SU-DHL-6 (cell line): ENCODE results near the gene OLFML2B.
"Not testable (repeated sequence)": the region's sequence is repeated elsewhere in the genome, so short reads cannot be mapped to it uniquely, and the experiment has no call there.

Experiments used
- H2AFZ ChIP-seq: fragments of 200-600 bp; sonication (generic); 2 replicates; pipeline ENCODE4 v1.6.1; 2014; ENCODE audit warnings: low read depth, mild to moderate bottlenecking, moderate library complexity, mixed read lengths, antibody characterized with exemption, low read length; ENCODE audit not compliant: severe bottlenecking
- H3F3A ChIP-seq: fragments of 200-600 bp; shearing (Covaris generic); 2 replicates; pipeline ENCODE4 v1.6.0; 2016; ENCODE audit warnings: antibody characterized with exemption, mild to moderate bottlenecking; ENCODE audit not compliant: insufficient read depth
- H3K27ac ChIP-seq: fragments of 200-600 bp; sonication (generic); 2 replicates; pipeline ENCODE4 v1.5.1; 2016; ENCODE audit warnings: low read depth, mild to moderate bottlenecking, low read length, moderate library complexity, mixed read lengths
- H3K27me3 ChIP-seq: fragments of 200-600 bp; sonication (generic), shearing (Covaris generic); 2 replicates; pipeline ENCODE4 v1.6.0; 2014; ENCODE audit warnings: mild to moderate bottlenecking, low read length
- H3K36me3 ChIP-seq: fragments of 200-600 bp; sonication (generic); 2 replicates; pipeline ENCODE4 v1.6.1; 2014; ENCODE audit warnings: mild to moderate bottlenecking, low read length, mixed read lengths
- H3K4me2 ChIP-seq: fragments of 300-600, 200-600 bp; shearing (Covaris generic), sonication (generic); 2 replicates; pipeline ENCODE4 v1.6.0; 2014; ENCODE audit warnings: low read length, low read depth, mild to moderate bottlenecking; ENCODE audit not compliant: poor library complexity, severe bottlenecking
- H3K4me3 ChIP-seq: fragments of 200-600 bp; sonication (generic); 2 replicates; pipeline ENCODE4 v1.5.1; 2014; ENCODE audit warnings: antibody characterized with exemption, low read length, mild to moderate bottlenecking, mixed read lengths; ENCODE audit not compliant: insufficient read depth, poor library complexity, severe bottlenecking
- H3K79me2 ChIP-seq: fragments of 200-600 bp; sonication (generic); 2 replicates; pipeline ENCODE4 v1.6.1; 2014; ENCODE audit warnings: mild to moderate bottlenecking, low read length, moderate library complexity; ENCODE audit not compliant: insufficient read depth
- H3K9ac ChIP-seq: fragments of 200-600 bp; sonication (generic); 2 replicates; pipeline ENCODE4 v1.7.0; 2014; ENCODE audit warnings: mild to moderate bottlenecking, low read length
- H3K9me2 ChIP-seq: fragments of 200-600 bp; sonication (generic); replicated peaks from 2 replicates; pipeline ENCODE4 v1.6.1; 2014; ENCODE audit warnings: low read length; ENCODE audit not compliant: insufficient read depth
- H3K9me3 ChIP-seq: fragments of 200-600 bp; sonication (generic); 2 replicates; pipeline ENCODE4 v1.6.1; 2014; ENCODE audit warnings: low read length, mixed read lengths; ENCODE audit not compliant: insufficient read depth
- H4K20me1 ChIP-seq: fragments of 200-600 bp; sonication (generic); 2 replicates; pipeline ENCODE4 v1.6.1; 2014; ENCODE audit warnings: low read depth, mild to moderate bottlenecking, antibody characterized with exemption, low read length, moderate library complexity, mixed read lengths
- CTCF ChIP-seq: fragments of 200-600 bp; sonication (generic); IDR thresholded peaks from one replicate; pipeline ENCODE4 v1.5.1; 2017; ENCODE audit warnings: antibody characterized with exemption, mild to moderate bottlenecking, low read length, moderate library complexity; ENCODE audit not compliant: insufficient read depth, poor library complexity, severe bottlenecking
- EZH2phosphoT487 ChIP-seq: fragments of 200-600 bp; sonication (generic), shearing (Covaris generic); conservative IDR thresholded peaks from 2 replicates; pipeline ENCODE4 v1.6.1; 2018; ENCODE audit warnings: mild to moderate bottlenecking, antibody characterized with exemption, low read length, moderate library complexity, mixed read lengths

The OLFML2B gene

GRCh38 chr1:162056043-162056442 lies 32.4 kb upstream of the OLFML2B start:
- Histone ChIP-seq H3K9me2 (no peaks in the 10 kb centered on the region), H3K9ac (no peak overlapping the region), H3K4me2 (no peak overlapping the region), H3K27me3 (no peaks in the 10 kb centered on the region), H3K79me2 (no peaks in the 10 kb centered on the region), H4K20me1 (no peaks in the 10 kb centered on the region), H3F3A (no peaks in the 10 kb centered on the region), H3K4me3 (no peak overlapping the region), H3K27ac (no peak overlapping the region), H3K36me3 (no peaks in the 10 kb centered on the region), H3K9me3 (no peaks in the 10 kb centered on the region), H2AFZ (no peak overlapping the region)
- TF ChIP-seq EZH2phosphoT487 (no peak), CTCF (peak; percentile 62)

GRCh38 chr1:162055062-162055461 lies 31.4 kb upstream of the OLFML2B start:
- no peaks in the 10 kb centered on the region for H3K36me3 ChIP-seq
- no peak overlapping the region for H3K9ac ChIP-seq
- no peaks in the 10 kb centered on the region for H3K9me2 ChIP-seq
- TF ChIP-seq EZH2phosphoT487, result no peak
- no peak for TF ChIP-seq CTCF
- no peaks in the 10 kb centered on the region for H3F3A ChIP-seq
- no peak overlapping the region for H3K4me3 ChIP-seq
- H2AFZ ChIP-seq, result no peak overlapping the region
- no peaks in the 10 kb centered on the region for H4K20me1 ChIP-seq
- no peaks in the 10 kb centered on the region for H3K79me2 ChIP-seq
- H3K9me3 ChIP-seq, result no peaks in the 10 kb centered on the region
- no peaks in the 10 kb centered on the region for H3K27me3 ChIP-seq
- no peak overlapping the region for H3K4me2 ChIP-seq
- no peak overlapping the region for H3K27ac ChIP-seq

- H3K4me2 ChIP-seq, H3K27me3 ChIP-seq, H2AFZ ChIP-seq, H3K79me2 ChIP-seq, H3K27ac ChIP-seq, H3K9me2 ChIP-seq, H3K4me3 ChIP-seq, H3K36me3 ChIP-seq, H3F3A ChIP-seq, H3K9me3 ChIP-seq, H3K9ac ChIP-seq, H4K20me1 ChIP-seq: not testable (repeated sequence)
These were observed 30.3 kb upstream of the OLFML2B start for GRCh38 chr1:162053949-162054348.

- Histone ChIP-seq H3K79me2 (no peaks in the 10 kb centered on the region), H3K9me3 (no peaks in the 10 kb centered on the region), H2AFZ (no peak overlapping the region), H3F3A (no peaks in the 10 kb centered on the region), H3K4me3 (no peak overlapping the region), H3K27me3 (no peaks in the 10 kb centered on the region), H3K9ac (no peak overlapping the region), H3K36me3 (no peaks in the 10 kb centered on the region), H3K27ac (no peak overlapping the region), H4K20me1 (no peaks in the 10 kb centered on the region), H3K4me2 (no peak overlapping the region), H3K9me2 (no peaks in the 10 kb centered on the region)
- TF ChIP-seq EZH2phosphoT487, result no peak
- no peak for TF ChIP-seq CTCF
These were observed 23.3 kb upstream of the OLFML2B start for GRCh38 chr1:162046921-162047320.
